Measurements from ENCODE around the gene MASP1. TPM values are rescaled to one million over a fixed set of nuclear protein-coding genes. Genes with fewer than 3 reads are reported as not detected.

The MASP1 gene, protein sequence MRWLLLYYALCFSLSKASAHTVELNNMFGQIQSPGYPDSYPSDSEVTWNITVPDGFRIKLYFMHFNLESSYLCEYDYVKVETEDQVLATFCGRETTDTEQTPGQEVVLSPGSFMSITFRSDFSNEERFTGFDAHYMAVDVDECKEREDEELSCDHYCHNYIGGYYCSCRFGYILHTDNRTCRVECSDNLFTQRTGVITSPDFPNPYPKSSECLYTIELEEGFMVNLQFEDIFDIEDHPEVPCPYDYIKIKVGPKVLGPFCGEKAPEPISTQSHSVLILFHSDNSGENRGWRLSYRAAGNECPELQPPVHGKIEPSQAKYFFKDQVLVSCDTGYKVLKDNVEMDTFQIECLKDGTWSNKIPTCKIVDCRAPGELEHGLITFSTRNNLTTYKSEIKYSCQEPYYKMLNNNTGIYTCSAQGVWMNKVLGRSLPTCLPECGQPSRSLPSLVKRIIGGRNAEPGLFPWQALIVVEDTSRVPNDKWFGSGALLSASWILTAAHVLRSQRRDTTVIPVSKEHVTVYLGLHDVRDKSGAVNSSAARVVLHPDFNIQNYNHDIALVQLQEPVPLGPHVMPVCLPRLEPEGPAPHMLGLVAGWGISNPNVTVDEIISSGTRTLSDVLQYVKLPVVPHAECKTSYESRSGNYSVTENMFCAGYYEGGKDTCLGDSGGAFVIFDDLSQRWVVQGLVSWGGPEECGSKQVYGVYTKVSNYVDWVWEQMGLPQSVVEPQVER
- 1.0 and 1.1 TPM in 2 replicates for total RNA-seq (2021)
- long read RNA-seq, full-length matches to known transcripts = 5 of 9 reads
- long read RNA-seq, partial matches to known transcripts = 0 of 9 reads
- long read RNA-seq, other reads (novel, unspliced or antisense) = 4 of 9 reads

DNA sequence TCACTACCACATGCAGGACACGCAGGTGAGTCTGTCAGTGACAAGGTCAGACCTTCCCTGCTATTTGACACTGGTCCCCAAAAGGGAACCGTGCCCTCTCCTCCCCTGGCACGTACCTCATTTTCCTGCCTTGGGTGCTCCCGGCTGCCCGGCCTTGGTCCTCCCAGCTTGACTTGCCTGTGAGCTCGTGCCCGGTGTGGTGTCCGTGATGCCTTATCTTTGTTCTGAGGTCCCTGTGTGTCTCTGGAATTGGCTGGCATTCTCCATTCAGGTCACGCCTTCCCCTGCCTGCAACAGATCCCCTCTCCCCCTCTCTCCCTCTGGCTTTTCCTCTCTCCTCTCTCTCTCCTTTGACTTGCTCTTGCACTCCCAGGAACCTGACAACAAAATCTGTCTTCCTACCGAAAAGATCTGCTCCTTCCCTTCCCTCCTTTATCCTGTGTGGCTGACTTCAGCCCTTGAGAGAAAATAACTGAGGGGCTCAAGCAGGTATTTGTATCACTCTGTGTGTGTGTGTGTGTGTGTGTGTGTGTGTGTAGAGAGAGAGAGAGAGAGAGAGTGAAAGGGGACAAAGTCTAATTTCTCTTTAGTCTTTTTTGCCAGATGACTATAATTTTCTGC is at the start of gene MASP1:
Gene MASP1, minus strand, starts transcription at position 226 of the 621 bp plus-strand sequence. Its CDS starts 105 bp downstream, at position 121.
- 0 out of 2 replicates have a peak within 1 kb of the TSS, but pooled peaks have one; percentile 66 for H3K14ac ChIP-seq (ENCODE audit: insufficient read depth, low read length)
- no peak within 1 kb of the TSS for H3T11ph ChIP-seq (ENCODE audit: low read length)
- no peak within 1 kb of the TSS for H3K4ac ChIP-seq (ENCODE audit: low read depth, low read length)
- WGBS (ENCODE audit: extremely low coverage, insufficient read length, low lambda C conversion rate) = no CpG with 5 or more reads among the region's 10 CpGs
- no peak within 1 kb of the TSS for H2BK15ac ChIP-seq (ENCODE audit: low read depth, low read length)
- no peak within 1 kb of the TSS for H2BK120ac ChIP-seq (ENCODE audit: low read depth, low read length, poor library complexity, severe bottlenecking)
- H3K27me3 ChIP-seq (ENCODE audit: insufficient read depth, low read length) = no peaks in the 10 kb centered on the region
- H3K18ac ChIP-seq (ENCODE audit: insufficient read length, low read depth, low read length) = peak within 1 kb of the TSS; percentile 22
- H2AK5ac ChIP-seq (ENCODE audit: insufficient read length, low read length) = no peak within 1 kb of the TSS
- peak within 1 kb of the TSS; percentile 68 to 77 for H3K4me3 Mint-ChIP-seq
- DNase-seq = peak; percentile 50
- no peak within 1 kb of the TSS for H4K5ac ChIP-seq (ENCODE audit: insufficient read length, low read depth, low read length)
- peaks cover 40 to 46% of the 10 kb centered on the region in 2 experiments for H3K4me1 Mint-ChIP-seq
- H4K8ac ChIP-seq (replicated peaks; ENCODE audit: insufficient read length, low read depth, low read length) = no peak within 1 kb of the TSS
- H3K4me1 ChIP-seq (ENCODE audit: insufficient read depth, low read length) = peaks cover 13% of the 10 kb centered on the region
- H3K56ac ChIP-seq (ENCODE audit: insufficient read length, low read depth, low read length) = no peak within 1 kb of the TSS
- no peak within 1 kb of the TSS for H3K23ac ChIP-seq (ENCODE audit: insufficient read length, low read depth, low read length)
- no peaks in the 10 kb centered on the region for H3K9me3 ChIP-seq (ENCODE audit: control insufficient read depth, low read depth, low read length)
- no peak within 1 kb of the TSS for H2BK20ac ChIP-seq (ENCODE audit: low read depth, low read length, poor library complexity, severe bottlenecking)
- no peak within 1 kb of the TSS for H3K27ac ChIP-seq (ENCODE audit: insufficient read length, low read depth, low read length)
- H2BK5ac ChIP-seq (ENCODE audit: insufficient read length, low read length) = no peak within 1 kb of the TSS
- H3K9me3 Mint-ChIP-seq = no peaks in the 10 kb centered on the region
- peak within 1 kb of the TSS in 2 of 3 experiments; percentile 35 to 46; a peak in 2 of 7 replicates for H3K27ac Mint-ChIP-seq
- peak within 1 kb of the TSS; percentile 35 for H3K9ac ChIP-seq (ENCODE audit: extremely low read depth, insufficient read length, low read length)
- H3K79me1 ChIP-seq (ENCODE audit: insufficient read depth, low read depth, low read length, poor library complexity, severe bottlenecking) = no peaks in the 10 kb centered on the region
- no peaks in the 10 kb centered on the region for H3K79me2 ChIP-seq (ENCODE audit: insufficient read depth, low read length)
- TF ChIP-seq, protein P1, sequence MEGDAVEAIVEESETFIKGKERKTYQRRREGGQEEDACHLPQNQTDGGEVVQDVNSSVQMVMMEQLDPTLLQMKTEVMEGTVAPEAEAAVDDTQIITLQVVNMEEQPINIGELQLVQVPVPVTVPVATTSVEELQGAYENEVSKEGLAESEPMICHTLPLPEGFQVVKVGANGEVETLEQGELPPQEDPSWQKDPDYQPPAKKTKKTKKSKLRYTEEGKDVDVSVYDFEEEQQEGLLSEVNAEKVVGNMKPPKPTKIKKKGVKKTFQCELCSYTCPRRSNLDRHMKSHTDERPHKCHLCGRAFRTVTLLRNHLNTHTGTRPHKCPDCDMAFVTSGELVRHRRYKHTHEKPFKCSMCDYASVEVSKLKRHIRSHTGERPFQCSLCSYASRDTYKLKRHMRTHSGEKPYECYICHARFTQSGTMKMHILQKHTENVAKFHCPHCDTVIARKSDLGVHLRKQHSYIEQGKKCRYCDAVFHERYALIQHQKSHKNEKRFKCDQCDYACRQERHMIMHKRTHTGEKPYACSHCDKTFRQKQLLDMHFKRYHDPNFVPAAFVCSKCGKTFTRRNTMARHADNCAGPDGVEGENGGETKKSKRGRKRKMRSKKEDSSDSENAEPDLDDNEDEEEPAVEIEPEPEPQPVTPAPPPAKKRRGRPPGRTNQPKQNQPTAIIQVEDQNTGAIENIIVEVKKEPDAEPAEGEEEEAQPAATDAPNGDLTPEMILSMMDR (conservative IDR thresholded peaks at IDR 0.05) = no peak
- no peak within 1 kb of the TSS for H2AFZ ChIP-seq (ENCODE audit: low read length)
- peak within 1 kb of the TSS; percentile 80 for H3K4me2 ChIP-seq (ENCODE audit: insufficient read depth, insufficient read length, low read length)
- H4K91ac ChIP-seq (ENCODE audit: insufficient read length, low read depth, low read length) = no peak within 1 kb of the TSS
- no peaks in the 10 kb centered on the region for H3K36me3 Mint-ChIP-seq (ENCODE audit: insufficient read depth in 1 of 3, low read depth in 3 of 3)
- peaks cover 19% of the 10 kb centered on the region for H3K27me3 Mint-ChIP-seq (ENCODE audit: low read depth)
- H3K23me2 ChIP-seq (ENCODE audit: insufficient read length, low read depth, low read length, poor library complexity, severe bottlenecking) = peaks cover 7% of the 10 kb centered on the region
- H4K20me1 ChIP-seq (ENCODE audit: control insufficient read depth, insufficient read depth, insufficient read length) = no peaks in the 10 kb centered on the region
- H2BK12ac ChIP-seq (ENCODE audit: insufficient read length, low read depth, low read length) = no peak within 1 kb of the TSS

Measured in H9 (cell line).